Measurements from ENCODE around the gene AVPR1A.

Gene AVPR1A

DNA sequence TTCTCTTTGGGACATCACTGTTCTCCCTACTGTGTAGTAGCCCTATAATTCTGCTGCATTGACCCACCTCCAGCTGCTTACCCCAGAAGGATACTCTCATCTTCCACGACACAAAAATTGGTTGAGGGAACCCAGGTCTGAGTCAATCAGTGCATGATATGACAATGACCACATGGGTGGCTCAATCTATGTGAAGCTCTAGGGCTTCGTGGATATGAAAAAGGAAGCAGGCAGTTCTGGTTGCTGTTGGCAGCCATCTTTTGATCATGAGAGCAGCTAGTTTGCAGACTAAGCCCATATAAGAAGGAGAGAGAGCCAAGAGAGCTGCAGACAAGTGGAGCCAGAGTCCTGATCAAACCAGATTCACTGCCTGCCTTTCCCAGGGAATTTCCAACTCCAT is 57.9 kb downstream of the AVPR1A start:
- DNase-seq: no peak

Data from NCI-H2081 treated with DMSO at 0.1 percent for 48 hours (cell line).